ENCODE data around the gene SPON1.
"Not testable (repeated sequence)": the region's sequence is repeated elsewhere in the genome, so short reads cannot be mapped to it uniquely, and the experiment has no call there.

The SPON1 gene

GRCh38 chr11:14067686-14068085 is 105.2 kb downstream of the SPON1 start:
- in situ Hi-C loops (cut with HindIII; ENCODE audit: low pct_unique_long_range_greater_than_20kb, low sequenced_read_pairs): no loop called here
- DNase-seq (ENCODE audit: low read depth in 1 of 2, low spot score in 1 of 2): no peak
- no peak for TF ChIP-seq JUND (IDR thresholded peaks at IDR 0.05; ENCODE audit: low read depth)

- in situ Hi-C loops (cut with HindIII; ENCODE audit: low pct_unique_long_range_greater_than_20kb, low sequenced_read_pairs): no loop called here
- no peak for DNase-seq (ENCODE audit: low read depth in 1 of 2, low spot score in 1 of 2)
Observed at GRCh38 chr11:14070896-14071295, 108.4 kb downstream of the SPON1 start.

GRCh38 chr11:14073849-14074476 is 111.4 kb downstream of the SPON1 start:
- in situ Hi-C loops (cut with HindIII; ENCODE audit: low pct_unique_long_range_greater_than_20kb, low sequenced_read_pairs): no loop called here
- DNase-seq (ENCODE audit: low read depth in 1 of 2, low spot score in 1 of 2): no peak
- no peak for TF ChIP-seq JUND (IDR thresholded peaks at IDR 0.05; ENCODE audit: low read depth)

More at GRCh38 chr11:14070896-14071295, 108.4 kb downstream of the SPON1 start:
- no peak for TF ChIP-seq JUND (IDR thresholded peaks at IDR 0.05; ENCODE audit: low read depth)

- DNase-seq (ENCODE audit: low read depth in 1 of 2, low spot score in 1 of 2): no peak
- TF ChIP-seq JUND (IDR thresholded peaks at IDR 0.05; ENCODE audit: low read depth): no peak
- in situ Hi-C loops (cut with HindIII; ENCODE audit: low pct_unique_long_range_greater_than_20kb, low sequenced_read_pairs): no loop called here
Observed at GRCh38 chr11:14075118-14076078, 112.9 kb downstream of the SPON1 start.

- no peak for DNase-seq (ENCODE audit: low read depth in 1 of 2, low spot score in 1 of 2)
- in situ Hi-C loops (cut with HindIII; ENCODE audit: low pct_unique_long_range_greater_than_20kb, low sequenced_read_pairs): no loop called here
- no peak for TF ChIP-seq JUND (IDR thresholded peaks at IDR 0.05; ENCODE audit: low read depth)
Observed at GRCh38 chr11:14079011-14079410, 116.5 kb downstream of the SPON1 start.

GRCh38 chr11:14079797-14080196 is 117.3 kb downstream of the SPON1 start:
- DNase-seq (ENCODE audit: low read depth in 1 of 2, low spot score in 1 of 2): no peak
- in situ Hi-C loops (cut with HindIII; ENCODE audit: low pct_unique_long_range_greater_than_20kb, low sequenced_read_pairs): no loop called here
- no peak for TF ChIP-seq JUND (IDR thresholded peaks at IDR 0.05; ENCODE audit: low read depth)

- in situ Hi-C loops (cut with HindIII; ENCODE audit: low pct_unique_long_range_greater_than_20kb, low sequenced_read_pairs): no loop called here
- TF ChIP-seq JUND (IDR thresholded peaks at IDR 0.05; ENCODE audit: low read depth): no peak
- DNase-seq (ENCODE audit: low read depth in 1 of 2, low spot score in 1 of 2): no peak
Observed at GRCh38 chr11:14081581-14082231, 119.2 kb downstream of the SPON1 start.

- TF ChIP-seq JUND (IDR thresholded peaks at IDR 0.05; ENCODE audit: low read depth): no peak
- DNase-seq (ENCODE audit: low read depth in 1 of 2, low spot score in 1 of 2): no peak
- in situ Hi-C loops (cut with HindIII; ENCODE audit: low pct_unique_long_range_greater_than_20kb, low sequenced_read_pairs): no loop called here
Observed at GRCh38 chr11:14082338-14082737, 119.8 kb downstream of the SPON1 start.

GRCh38 chr11:14088861-14089260 is 126.3 kb downstream of the SPON1 start:
- in situ Hi-C loops (cut with HindIII; ENCODE audit: low pct_unique_long_range_greater_than_20kb, low sequenced_read_pairs): not testable (repeated sequence)
- DNase-seq (ENCODE audit: low read depth in 1 of 2, low spot score in 1 of 2): peak in 1 of 2 experiments; percentile 21

GRCh38 chr11:14089690-14090462 is 127.4 kb downstream of the SPON1 start:
- in situ Hi-C loops (cut with HindIII; ENCODE audit: low pct_unique_long_range_greater_than_20kb, low sequenced_read_pairs): no loop called here
- no peak for TF ChIP-seq JUND (IDR thresholded peaks at IDR 0.05; ENCODE audit: low read depth)
- no peak for DNase-seq (ENCODE audit: low read depth in 1 of 2, low spot score in 1 of 2)

- DNase-seq (ENCODE audit: low read depth in 1 of 2, low spot score in 1 of 2); in situ Hi-C loops (cut with HindIII; ENCODE audit: low pct_unique_long_range_greater_than_20kb, low sequenced_read_pairs): not testable (repeated sequence)
Observed at GRCh38 chr11:14090631-14091030, 128.1 kb downstream of the SPON1 start.

GRCh38 chr11:14093065-14093464 is 130.5 kb downstream of the SPON1 start:
- in situ Hi-C loops (cut with HindIII; ENCODE audit: low pct_unique_long_range_greater_than_20kb, low sequenced_read_pairs): no loop called here
- no peak for TF ChIP-seq JUND (IDR thresholded peaks at IDR 0.05; ENCODE audit: low read depth)
- no peak for DNase-seq (ENCODE audit: low read depth in 1 of 2, low spot score in 1 of 2)
